Kidney epithelial cell (primary cell): ENCODE results near the gene BRF1. TPM values are rescaled to one million over a fixed set of nuclear protein-coding genes. Genes with fewer than 3 reads are reported as not detected.

Experiments used
- DNase-seq: peaks from one replicate; pipeline ENCODE4 v3.0.0-alpha.2; 2010; ENCODE audit warnings: low read depth
- H3K27me3 ChIP-seq: 2 replicates; pipeline ENCODE4 v1.6.0; 2011; ENCODE audit warnings: low read length; ENCODE audit not compliant: control insufficient read depth, insufficient read depth
- H3K36me3 ChIP-seq: 2 replicates; pipeline ENCODE4 v1.5.1; 2011; ENCODE audit warnings: low read length; ENCODE audit not compliant: control insufficient read depth, insufficient read depth
- H3K4me3 ChIP-seq: 2 replicates; pipeline ENCODE4 v1.5.1; 2011; ENCODE audit warnings: low read depth, mild to moderate bottlenecking, control low read depth, low read length
- CTCF ChIP-seq: IDR thresholded peaks from 2 replicates; pipeline ENCODE4 v1.5.1; 2011; ENCODE audit warnings: mild to moderate bottlenecking, moderate library complexity, low read length, control low read depth, inconsistent platforms; ENCODE audit not compliant: insufficient read depth, poor library complexity, severe bottlenecking
- total RNA-seq: library from RNA; depleted of rRNA; stranded (reverse); fragments of >200 nt; gene quantifications from 2 replicates; pipeline ENCODE4 v1.2.3, GENCODE V29; 2015

BRF1 gene
- total RNA-seq, 1 donor from 2014 or later, result 48.4 TPM

- H3K4me3 ChIP-seq, result no peak overlapping the region
- DNase-seq, result no peak
- no peak for TF ChIP-seq CTCF
- no peaks in the 10 kb centered on the region for H3K36me3 ChIP-seq
- peaks cover 8% of the 10 kb centered on the region for H3K27me3 ChIP-seq
Measured at GRCh38 chr14:105207996-105208737, 92.6 kb downstream of the BRF1 start.

GRCh38 chr14:105207460-105207901 is 93.3 kb downstream of the BRF1 start:
- TF ChIP-seq CTCF, result peak; percentile 14
- Histone ChIP-seq H3K36me3 (no peaks in the 10 kb centered on the region), H3K4me3 (no peak overlapping the region), H3K27me3 (peaks cover 10% of the 10 kb centered on the region)
- no peak for DNase-seq

- DNase-seq, result no peak
- TF ChIP-seq CTCF, result no peak
Measured at GRCh38 chr14:105206873-105207272, 93.9 kb downstream of the BRF1 start.

GRCh38 chr14:105205673-105206208 is 95.1 kb downstream of the BRF1 start:
- TF ChIP-seq CTCF, result no peak
- Histone ChIP-seq H3K36me3 (no peaks in the 10 kb centered on the region), H3K27me3 (peaks cover 10% of the 10 kb centered on the region), H3K4me3 (no peak overlapping the region)
- no peak for DNase-seq

More at GRCh38 chr14:105206873-105207272, 93.9 kb downstream of the BRF1 start:
- Histone ChIP-seq H3K4me3 (no peak overlapping the region), H3K36me3 (no peaks in the 10 kb centered on the region), H3K27me3 (peaks cover 10% of the 10 kb centered on the region)

DNA sequence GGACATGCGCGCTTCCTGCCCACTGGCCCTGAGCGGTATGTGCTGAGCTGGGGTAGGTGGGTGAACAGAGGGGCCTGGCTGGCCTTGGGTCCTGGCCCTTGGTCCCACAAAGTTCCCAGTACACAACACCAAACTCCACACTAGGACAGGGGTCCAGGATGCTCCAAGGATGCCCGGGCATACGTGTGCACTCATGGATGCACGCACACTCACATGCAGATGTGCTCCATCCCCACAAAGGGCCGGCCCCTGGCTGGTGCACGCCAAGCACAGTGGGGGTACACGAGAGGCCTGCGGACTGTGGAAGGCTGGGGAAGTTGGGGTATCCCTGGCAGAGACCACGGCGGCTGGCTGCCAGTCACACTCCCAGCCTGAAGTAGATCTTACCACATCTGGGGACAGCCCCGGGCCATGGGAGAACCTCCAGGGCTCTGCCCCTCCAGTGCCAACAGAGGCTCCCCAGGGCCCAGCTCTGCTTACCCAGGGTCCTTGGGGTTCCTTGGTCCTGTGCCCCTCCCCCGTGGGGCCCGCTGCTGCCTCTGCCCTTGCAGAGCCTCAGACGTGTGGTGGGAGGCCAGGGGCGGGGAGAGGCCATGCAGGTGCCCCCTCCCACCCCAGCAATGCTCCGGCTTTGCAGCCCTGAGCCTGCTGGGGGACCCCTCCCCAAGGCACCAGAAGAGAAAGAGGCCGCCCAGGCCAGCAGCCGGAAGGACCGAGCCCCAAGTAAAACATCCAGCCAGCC is 95.7 kb downstream of the BRF1 start:
- no peak for DNase-seq
- Histone ChIP-seq H3K27me3 (peaks cover 10% of the 10 kb centered on the region), H3K36me3 (no peaks in the 10 kb centered on the region), H3K4me3 (no peak overlapping the region)
- TF ChIP-seq CTCF, result no peak
